Measurements from ENCODE around the gene CASTOR1. TPM values are rescaled to one million over a fixed set of nuclear protein-coding genes. Genes with fewer than 3 reads are reported as not detected.

The CASTOR1 gene
- total RNA-seq, 1 donor from 2014 or later = 17.2 TPM

GRCh38 chr22:30287648-30288418, 1.5 kb downstream of the CASTOR1 start:
- TF ChIP-seq CTCF (IDR thresholded peaks at IDR 0.05; ENCODE audit: unreplicated experiment) = peak; percentile 83
- Mint-ChIP-seq H3K27me3 (ENCODE audit: unreplicated experiment) (peaks cover 1% of the 10 kb centered on the region), H3K27ac (ENCODE audit: unreplicated experiment) (peak overlapping the region; percentile 67), H3K4me3 (ENCODE audit: unreplicated experiment) (peak overlapping the region; percentile 77), H3K9me3 (ENCODE audit: unreplicated experiment) (no peaks in the 10 kb centered on the region), H3K36me3 (ENCODE audit: low read depth, unreplicated experiment) (peaks cover 3% of the 10 kb centered on the region), H3K4me1 (ENCODE audit: unreplicated experiment) (peaks cover 10% of the 10 kb centered on the region)
- peak; percentile 82 for DNase-seq (ENCODE audit: low spot score)

DNA sequence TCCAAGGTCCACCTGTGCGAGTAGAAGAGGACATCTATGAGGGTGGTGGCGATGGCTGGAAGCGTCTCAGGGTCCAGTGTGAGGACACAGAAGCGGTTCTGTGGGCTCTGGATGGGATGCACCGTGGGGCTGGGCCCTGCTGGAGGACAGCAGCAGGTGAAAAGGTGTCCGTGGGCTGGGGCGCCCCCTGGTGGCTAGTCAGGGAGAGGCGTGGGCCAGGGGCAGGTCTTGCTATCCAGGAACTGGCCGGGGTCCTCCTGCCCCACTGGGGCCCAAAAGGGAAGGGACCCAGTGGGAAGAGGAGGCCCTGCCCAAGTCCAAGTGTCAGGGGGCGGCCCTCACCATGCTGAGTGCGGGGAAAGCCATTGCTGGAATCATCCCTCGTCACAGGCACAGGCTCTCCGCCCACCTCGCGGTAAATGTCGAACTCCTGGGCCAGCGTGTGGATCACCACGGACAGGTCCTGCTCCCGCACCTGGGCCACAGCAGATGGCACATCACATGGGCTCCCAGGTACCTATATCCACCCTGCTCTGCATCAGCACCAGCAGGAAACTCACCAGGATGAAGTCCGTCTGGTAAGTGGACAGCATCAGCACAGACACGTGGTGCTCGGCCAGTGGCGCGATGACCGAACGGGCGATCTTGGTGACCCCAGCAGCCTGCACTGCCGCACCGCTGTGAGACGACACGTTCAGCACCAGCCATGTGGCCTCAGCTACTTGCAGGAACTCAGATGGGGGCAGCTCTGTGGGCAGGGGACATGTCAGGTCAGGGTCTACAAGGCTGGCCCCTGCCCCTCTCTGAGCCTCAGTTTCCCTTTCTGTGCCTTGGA, 2.3 kb downstream of the CASTOR1 start:
- H3K36me3 Mint-ChIP-seq (ENCODE audit: low read depth, unreplicated experiment) = peaks cover 3% of the 10 kb centered on the region
- H3K4me1 Mint-ChIP-seq (ENCODE audit: unreplicated experiment) = peaks cover 10% of the 10 kb centered on the region
- H3K4me3 Mint-ChIP-seq (ENCODE audit: unreplicated experiment) = peak overlapping the region; percentile 7
- DNase-seq (ENCODE audit: low spot score) = peak; percentile 89
- H3K27ac Mint-ChIP-seq (ENCODE audit: unreplicated experiment) = no peak overlapping the region
- peaks cover 1% of the 10 kb centered on the region for H3K27me3 Mint-ChIP-seq (ENCODE audit: unreplicated experiment)
- no peaks in the 10 kb centered on the region for H3K9me3 Mint-ChIP-seq (ENCODE audit: unreplicated experiment)
- peak; percentile 94 for TF ChIP-seq CTCF (IDR thresholded peaks at IDR 0.05; ENCODE audit: unreplicated experiment)

GRCh38 chr22:30286331-30286730, 3.0 kb downstream of the CASTOR1 start:
- no peak for DNase-seq (ENCODE audit: low spot score)
- Mint-ChIP-seq H3K27ac (ENCODE audit: unreplicated experiment) (no peak overlapping the region), H3K4me3 (ENCODE audit: unreplicated experiment) (no peak overlapping the region), H3K4me1 (ENCODE audit: unreplicated experiment) (peaks cover 5% of the 10 kb centered on the region), H3K9me3 (ENCODE audit: unreplicated experiment) (no peaks in the 10 kb centered on the region), H3K36me3 (ENCODE audit: low read depth, unreplicated experiment) (peaks cover 3% of the 10 kb centered on the region), H3K27me3 (ENCODE audit: unreplicated experiment) (peaks cover 1% of the 10 kb centered on the region)
- TF ChIP-seq CTCF (IDR thresholded peaks at IDR 0.05; ENCODE audit: unreplicated experiment) = no peak

DNA sequence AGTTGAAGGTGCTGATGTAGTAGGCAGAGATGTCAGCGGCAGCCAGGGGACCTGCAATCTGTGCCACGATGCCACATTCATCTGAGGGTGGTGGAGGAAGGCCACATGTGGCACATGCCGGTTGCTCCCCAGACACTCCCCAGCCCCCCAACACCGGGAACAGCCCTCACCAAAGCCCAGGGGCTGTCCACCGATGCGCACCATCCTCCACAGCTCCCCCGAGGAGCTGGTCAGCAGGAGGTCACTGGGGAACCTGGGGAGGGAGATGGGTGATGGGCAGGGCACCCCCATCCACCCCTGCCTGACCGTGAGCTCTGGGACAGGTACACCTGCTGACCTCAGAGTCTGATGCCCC, 3.5 kb downstream of the CASTOR1 start:
- H3K4me3 Mint-ChIP-seq (ENCODE audit: unreplicated experiment) = no peak overlapping the region
- DNase-seq (ENCODE audit: low spot score) = no peak
- TF ChIP-seq CTCF (IDR thresholded peaks at IDR 0.05; ENCODE audit: unreplicated experiment) = no peak

More for the DNA sequence above, 3.5 kb downstream of the CASTOR1 start:
- H3K27me3 Mint-ChIP-seq (ENCODE audit: unreplicated experiment) = peaks cover 1% of the 10 kb centered on the region
- peaks cover 3% of the 10 kb centered on the region for H3K36me3 Mint-ChIP-seq (ENCODE audit: low read depth, unreplicated experiment)
- peaks cover 2% of the 10 kb centered on the region for H3K4me1 Mint-ChIP-seq (ENCODE audit: unreplicated experiment)
- H3K9me3 Mint-ChIP-seq (ENCODE audit: unreplicated experiment) = no peaks in the 10 kb centered on the region
- H3K27ac Mint-ChIP-seq (ENCODE audit: unreplicated experiment) = no peak overlapping the region
